Measurements from ENCODE around the gene STRBP. TPM values are rescaled to one million over a fixed set of nuclear protein-coding genes. Genes with fewer than 3 reads are reported as not detected.

STRBP gene
- total RNA-seq, 1 experiment from 2014 or later = 74.0 TPM

- Mint-ChIP-seq H3K27me3 (ENCODE audit: low read depth) (no peaks in the 10 kb centered on the region), H3K36me3 (ENCODE audit: insufficient read depth in 1 of 3, low read depth in 3 of 3) (no peaks in the 10 kb centered on the region), H3K27ac (no peak overlapping the region), H3K9me3 (no peaks in the 10 kb centered on the region), H3K4me1 (peaks cover 27 to 29% of the 10 kb centered on the region in 2 experiments), H3K4me3 (no peak overlapping the region)
- H2BK120ac ChIP-seq (ENCODE audit: low read depth, low read length, poor library complexity, severe bottlenecking) = no peak overlapping the region
- H3K23me2 ChIP-seq (ENCODE audit: insufficient read length, low read depth, low read length, poor library complexity, severe bottlenecking) = no peaks in the 10 kb centered on the region
- H3K27me3 ChIP-seq (ENCODE audit: insufficient read depth, low read length) = no peaks in the 10 kb centered on the region
- no peaks in the 10 kb centered on the region for H4K20me1 ChIP-seq (ENCODE audit: control insufficient read depth, insufficient read depth, insufficient read length)
- H3K56ac ChIP-seq (ENCODE audit: insufficient read length, low read depth, low read length) = no peak overlapping the region
- no peak overlapping the region for H3K14ac ChIP-seq (ENCODE audit: insufficient read depth, low read length)
- no peak overlapping the region for H3K9ac ChIP-seq (ENCODE audit: extremely low read depth, insufficient read length, low read length)
- H2BK12ac ChIP-seq (ENCODE audit: insufficient read length, low read depth, low read length) = no peak overlapping the region
- DNase-seq = no peak
- no CpG with 5 or more reads among the region's 1 CpG for WGBS (ENCODE audit: extremely low coverage, insufficient read length, low lambda C conversion rate)
- H2AK5ac ChIP-seq (ENCODE audit: insufficient read length, low read length) = no peak overlapping the region
- H3K4me1 ChIP-seq (ENCODE audit: insufficient read depth, low read length) = 0 out of 2 replicates have a peak, but pooled peaks cover 2% of the 10 kb centered on the region
- H3K23ac ChIP-seq (ENCODE audit: insufficient read length, low read depth, low read length) = no peak overlapping the region
- H3K79me1 ChIP-seq (ENCODE audit: insufficient read depth, low read depth, low read length, poor library complexity, severe bottlenecking) = peaks cover 8% of the 10 kb centered on the region
- no peak overlapping the region for H3K27ac ChIP-seq (ENCODE audit: insufficient read length, low read depth, low read length)
- no peak overlapping the region for H4K91ac ChIP-seq (ENCODE audit: insufficient read length, low read depth, low read length)
- peaks cover 9% of the 10 kb centered on the region for H3K79me2 ChIP-seq (ENCODE audit: insufficient read depth, low read length)
- no peak overlapping the region for H3K4me2 ChIP-seq (ENCODE audit: insufficient read depth, insufficient read length, low read length)
- TF ChIP-seq CTCF (conservative IDR thresholded peaks at IDR 0.05) = no peak
- H4K8ac ChIP-seq (replicated peaks; ENCODE audit: insufficient read length, low read depth, low read length) = no peak overlapping the region
- no peak overlapping the region for H3K4ac ChIP-seq (ENCODE audit: low read depth, low read length)
- H2AFZ ChIP-seq (ENCODE audit: low read length) = no peak overlapping the region
- no peak overlapping the region for H2BK15ac ChIP-seq (ENCODE audit: low read depth, low read length)
- no peak overlapping the region for H2BK5ac ChIP-seq (ENCODE audit: insufficient read length, low read length)
- no peak overlapping the region for H3K18ac ChIP-seq (ENCODE audit: insufficient read length, low read depth, low read length)
- H3T11ph ChIP-seq (ENCODE audit: low read length) = no peak overlapping the region
- no peak overlapping the region for H2BK20ac ChIP-seq (ENCODE audit: low read depth, low read length, poor library complexity, severe bottlenecking)
- H3K9me3 ChIP-seq (ENCODE audit: control insufficient read depth, low read depth, low read length) = no peaks in the 10 kb centered on the region
- H4K5ac ChIP-seq (ENCODE audit: insufficient read length, low read depth, low read length) = no peak overlapping the region
Observed at GRCh38 chr9:123239726-123240125, 28.7 kb downstream of the STRBP start.
